Activated T-cell treated with anti-CD3 and anti-CD28 coated beads, Interleukin-2, amount 50 U/mL, for 72 hours (primary cell): ENCODE results near the gene RAB11FIP3. TPM values are rescaled to one million over a fixed set of nuclear protein-coding genes. Genes with fewer than 3 reads are reported as not detected.
"Not testable (repeated sequence)": the region's sequence is repeated elsewhere in the genome, so short reads cannot be mapped to it uniquely, and the experiment has no call there.

Experiments used
- ATAC-seq, 2 donors: fragments of 150-1000 bp; cut with Tn5 transposase; replicated peaks in 1 of 2; 2 replicates each; pipeline ENCODE4 v1.10.0; 2021; ENCODE audit warnings: moderate library complexity in 2 of 2, mild to moderate bottlenecking in 1 of 2
- DNase-seq, 2 donors: peaks; one replicate each; pipeline ENCODE4 v3.0.0; 2021 to 2022; ENCODE audit warnings: mixed read lengths in 1 of 2
- H3K27ac Mint-ChIP-seq: one replicate; pipeline ENCODE4 v1.8.0; 2022; ENCODE audit warnings: mild to moderate bottlenecking, moderate library complexity, mixed read lengths
- H3K27me3 Mint-ChIP-seq: one replicate; pipeline ENCODE4 v1.8.0; 2022; ENCODE audit warnings: low read depth, mixed read lengths
- H3K36me3 Mint-ChIP-seq, 2 donors: one replicate each; pipeline ENCODE4 v1.8.0; 2022; ENCODE audit warnings: mixed read lengths in 2 of 2, mild to moderate bottlenecking in 1 of 2; ENCODE audit not compliant: insufficient read depth in 2 of 2
- H3K4me1 Mint-ChIP-seq: one replicate; pipeline ENCODE4 v1.8.0; 2022; ENCODE audit warnings: low read depth, mixed read lengths
- H3K4me3 Mint-ChIP-seq, 2 donors: one replicate each; pipeline ENCODE4 v1.8.0; 2022; ENCODE audit warnings: mild to moderate bottlenecking in 2 of 2, mixed read lengths in 2 of 2, moderate library complexity in 2 of 2
- H3K9me3 Mint-ChIP-seq, 2 donors: one replicate each; pipeline ENCODE4 v1.8.0; 2022; ENCODE audit warnings: mixed read lengths in 2 of 2
- total RNA-seq, 2 donors: library from RNA; stranded (reverse); gene quantifications; one replicate each; pipeline ENCODE4 v1.2.3, GENCODE V29; 2022

Gene RAB11FIP3
- total RNA-seq, 2 donors from 2014 or later = 39.7 to 40.5 TPM

- ATAC-seq = peak; percentile 74 to 79
- H3K9me3 Mint-ChIP-seq = no peaks in the 10 kb centered on the region
- no peak within 1 kb of the TSS for H3K27ac Mint-ChIP-seq
- H3K4me1 Mint-ChIP-seq = peaks cover 20% of the 10 kb centered on the region
- no peaks in the 10 kb centered on the region for H3K27me3 Mint-ChIP-seq
- no peaks in the 10 kb centered on the region for H3K36me3 Mint-ChIP-seq
- peak within 1 kb of the TSS; percentile 73 to 89 for H3K4me3 Mint-ChIP-seq
- peak; percentile 67 to 81 for DNase-seq
Observed at GRCh38 chr16:381789-382717, 43.4 kb upstream of the RAB11FIP3 start, which contains the start of gene PGAP6. PGAP6 (minus strand) TSS chr16:381978; CDS start chr16:381821, 157 bp downstream.

DNA sequence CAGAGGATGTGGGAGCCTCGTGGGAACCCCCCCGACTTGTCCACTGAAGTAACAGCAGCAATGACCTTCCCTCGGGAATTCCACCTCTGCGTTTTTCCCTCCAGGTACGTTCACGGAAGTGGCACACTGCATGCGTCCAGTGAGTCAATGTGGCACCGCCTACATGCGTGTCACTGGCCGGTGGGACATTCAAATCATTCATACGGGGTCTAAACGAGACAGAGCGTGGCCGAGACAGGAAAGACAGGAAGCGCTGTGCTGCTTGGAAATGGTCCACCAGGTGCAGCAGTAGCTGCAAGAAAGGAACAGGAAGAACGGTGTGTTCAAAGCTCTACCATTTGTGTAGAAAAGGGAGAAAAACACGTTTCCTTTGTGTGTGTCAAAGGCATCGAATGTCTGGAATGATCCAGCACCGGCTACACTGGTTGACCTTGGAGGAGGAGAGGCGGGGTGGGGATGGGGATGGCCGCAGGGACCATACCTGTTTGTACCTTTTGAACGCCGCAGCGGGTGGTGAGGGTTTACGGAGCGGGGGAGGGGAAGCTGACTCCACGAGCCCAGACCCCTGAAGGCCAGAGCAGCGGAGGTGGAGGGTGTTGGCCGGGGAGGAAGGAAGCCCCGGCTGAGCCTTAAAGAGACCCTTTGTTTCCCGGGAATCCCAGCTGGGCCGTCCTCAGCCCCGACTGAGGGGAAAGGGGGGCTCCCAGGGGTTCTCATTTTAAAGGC lies 42.0 kb upstream of the RAB11FIP3 start:
- Mint-ChIP-seq H3K4me3 (peak overlapping the region; percentile 69 to 89), H3K27ac (peak overlapping the region; percentile 4), H3K9me3 (no peaks in the 10 kb centered on the region), H3K4me1 (peaks cover 20% of the 10 kb centered on the region), H3K27me3 (no peaks in the 10 kb centered on the region), H3K36me3 (no peaks in the 10 kb centered on the region)
- DNase-seq = peak; percentile 63 to 69
- ATAC-seq = peak; percentile 54 to 68

DNA sequence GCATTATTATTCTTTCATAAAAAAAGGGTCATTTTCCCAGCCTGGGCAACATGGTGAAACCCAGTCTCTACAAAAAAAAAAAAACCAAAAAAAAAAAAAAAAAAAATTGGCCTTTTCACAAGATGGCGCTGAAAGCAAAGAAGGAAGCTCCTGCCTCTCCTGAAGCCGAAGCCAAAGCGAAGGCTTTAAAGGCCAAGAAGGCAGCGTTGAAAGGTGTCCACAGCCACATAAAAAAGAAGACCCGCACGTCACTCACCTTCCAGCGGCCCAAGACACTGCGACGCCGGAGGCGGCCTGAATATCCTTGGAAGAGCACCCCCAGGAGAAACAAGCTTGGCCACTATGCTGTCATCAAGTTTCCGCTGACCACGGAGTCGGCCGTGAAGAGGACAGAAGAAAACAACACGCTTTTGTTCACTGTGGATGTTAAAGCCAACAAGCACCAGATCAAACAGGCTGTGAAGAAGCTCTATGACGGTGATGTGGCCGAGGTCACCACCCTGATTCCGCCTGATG lies 38.8 kb upstream of the RAB11FIP3 start:
- no peak overlapping the region for H3K4me3 Mint-ChIP-seq
- DNase-seq = no peak

DNA sequence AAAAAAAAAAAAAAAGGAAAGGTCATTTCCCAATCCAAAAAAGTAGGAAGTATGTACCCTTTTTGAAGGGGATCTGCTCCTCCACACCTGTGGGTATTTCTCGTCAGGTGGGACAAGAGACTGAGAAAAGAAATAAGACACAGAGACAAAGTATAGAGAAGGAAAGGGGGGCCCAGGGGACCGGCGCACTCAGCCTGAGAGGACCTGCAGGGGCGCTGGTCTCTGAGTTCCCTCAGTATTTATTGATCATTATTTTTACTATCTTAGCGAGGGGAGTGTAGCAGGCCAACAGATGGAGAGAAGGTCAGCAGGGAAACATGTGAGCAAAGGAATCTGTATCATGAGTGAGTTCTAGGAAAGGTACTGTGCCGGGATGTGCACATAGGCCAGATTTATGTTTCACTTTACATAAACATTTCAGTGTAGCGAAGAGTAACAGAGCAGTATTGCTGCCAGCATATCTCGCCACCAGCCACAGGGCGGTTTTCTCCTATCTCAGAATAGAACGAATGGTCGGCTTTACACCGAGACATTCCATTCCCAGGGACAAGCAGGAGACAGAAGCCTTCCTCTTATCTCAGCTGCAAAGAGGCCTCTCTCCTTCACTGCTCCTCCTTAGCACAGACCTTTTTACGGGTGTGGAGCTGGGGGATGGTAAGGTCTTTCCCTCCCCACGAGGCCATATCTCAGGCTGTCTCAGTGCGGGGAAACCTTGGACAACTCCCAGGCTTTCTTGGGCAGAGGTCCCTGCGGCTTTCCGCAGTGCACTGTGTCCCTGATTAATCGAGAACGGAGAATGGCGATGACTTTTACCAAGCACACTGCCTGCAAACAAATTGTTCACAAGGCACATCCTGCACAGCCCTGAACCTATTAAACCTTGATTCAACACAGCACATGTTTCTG lies 37.4 kb upstream of the RAB11FIP3 start:
- ATAC-seq, DNase-seq, H3K36me3 Mint-ChIP-seq, H3K9me3 Mint-ChIP-seq, H3K27me3 Mint-ChIP-seq, H3K4me3 Mint-ChIP-seq, H3K27ac Mint-ChIP-seq: not testable (repeated sequence)
- peaks cover 23% of the 10 kb centered on the region for H3K4me1 Mint-ChIP-seq

More for the DNA sequence above, 38.8 kb upstream of the RAB11FIP3 start:
- Mint-ChIP-seq H3K36me3 (no peaks in the 10 kb centered on the region), H3K4me1 (peaks cover 12% of the 10 kb centered on the region), H3K27me3 (no peaks in the 10 kb centered on the region), H3K9me3 (no peaks in the 10 kb centered on the region), H3K27ac (no peak overlapping the region)
- ATAC-seq = no peak

- no peaks in the 10 kb centered on the region for H3K27me3 Mint-ChIP-seq
- DNase-seq = no peak
- peaks cover 0 to 3% of the 10 kb centered on the region in 2 donors for H3K9me3 Mint-ChIP-seq
- peaks cover 15% of the 10 kb centered on the region for H3K4me1 Mint-ChIP-seq
- H3K4me3 Mint-ChIP-seq = no peak overlapping the region
- H3K27ac Mint-ChIP-seq = no peak overlapping the region
- H3K36me3 Mint-ChIP-seq = no peaks in the 10 kb centered on the region
- ATAC-seq = no peak
Observed at GRCh38 chr16:389352-389751, 36.1 kb upstream of the RAB11FIP3 start.

DNA sequence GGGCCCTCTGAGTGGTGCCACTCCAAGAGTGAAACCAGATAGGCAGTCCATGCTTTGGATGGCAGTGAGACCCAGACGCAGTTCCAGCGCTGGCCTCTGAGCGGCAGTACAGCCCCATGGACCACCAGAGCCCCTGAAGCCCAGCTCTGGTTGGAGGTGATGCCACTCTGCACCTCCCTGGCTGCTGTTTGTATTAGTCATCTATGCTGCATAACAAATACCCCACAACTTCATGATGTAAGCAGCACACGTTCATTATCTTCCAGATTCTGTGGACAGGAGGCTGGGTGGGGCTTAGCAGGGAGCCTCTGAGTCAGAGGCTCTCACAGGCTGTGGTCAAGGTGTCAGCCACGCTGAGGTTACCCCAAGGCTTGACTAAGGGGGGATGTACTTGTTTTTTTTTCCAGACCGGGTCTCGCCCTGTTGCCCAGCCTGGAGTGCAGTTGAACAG lies 33.5 kb upstream of the RAB11FIP3 start:
- ATAC-seq = peak; percentile 96 to 97
- H3K4me3 Mint-ChIP-seq = peak overlapping the region; percentile 32 to 56
- no peaks in the 10 kb centered on the region for H3K36me3 Mint-ChIP-seq
- peak overlapping the region; percentile 55 for H3K27ac Mint-ChIP-seq
- H3K27me3 Mint-ChIP-seq = no peaks in the 10 kb centered on the region
- H3K4me1 Mint-ChIP-seq = peaks cover 25% of the 10 kb centered on the region
- peak; percentile 90 to 91 for DNase-seq
- peaks cover 0 to 3% of the 10 kb centered on the region in 2 donors for H3K9me3 Mint-ChIP-seq

DNA sequence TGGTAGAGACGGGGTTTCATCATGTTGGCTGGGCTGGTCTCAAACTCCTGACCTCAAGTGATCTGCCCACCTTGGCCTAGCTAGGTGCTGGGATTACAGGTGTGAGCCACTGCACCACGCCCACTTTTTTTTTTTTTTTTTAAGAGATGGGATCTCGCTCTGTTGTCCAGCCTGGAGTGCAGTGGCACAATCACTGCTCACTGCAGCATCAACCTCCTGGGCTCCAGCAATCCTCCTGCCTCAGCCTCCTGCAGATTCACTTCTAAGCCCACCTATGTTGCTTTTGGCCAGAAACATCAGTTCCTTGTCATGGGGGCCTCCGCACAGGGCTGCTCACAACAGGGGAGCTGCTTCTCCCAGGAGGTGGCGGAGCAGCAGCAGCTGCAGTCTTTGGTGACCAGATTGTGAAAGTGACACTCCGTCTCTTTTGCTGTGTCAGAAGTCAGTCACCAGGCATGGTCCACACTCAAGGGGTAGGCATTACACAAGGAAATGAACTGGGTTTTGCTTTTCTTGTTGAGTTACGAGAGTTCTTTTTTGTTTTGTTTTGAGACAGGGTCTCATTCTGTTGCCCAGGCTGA lies 32.9 kb upstream of the RAB11FIP3 start:
- ATAC-seq = peak; percentile 20 to 55
- no peaks in the 10 kb centered on the region for H3K27me3 Mint-ChIP-seq
- peaks cover 0 to 3% of the 10 kb centered on the region in 2 donors for H3K9me3 Mint-ChIP-seq
- no peaks in the 10 kb centered on the region for H3K36me3 Mint-ChIP-seq
- peak overlapping the region; percentile 65 for H3K27ac Mint-ChIP-seq
- peak overlapping the region; percentile 32 to 56 for H3K4me3 Mint-ChIP-seq
- peaks cover 25% of the 10 kb centered on the region for H3K4me1 Mint-ChIP-seq
- peak; percentile 37 to 47 for DNase-seq

GRCh38 chr16:396199-396598 lies 29.2 kb upstream of the RAB11FIP3 start:
- Mint-ChIP-seq H3K4me1 (peaks cover 34% of the 10 kb centered on the region), H3K27ac (no peak overlapping the region), H3K9me3 (peaks cover 0 to 3% of the 10 kb centered on the region in 2 donors), H3K36me3 (no peaks in the 10 kb centered on the region), H3K4me3 (peak overlapping the region; percentile 82 to 87), H3K27me3 (no peaks in the 10 kb centered on the region)
- ATAC-seq (no peak), DNase-seq (no peak)

- no peaks in the 10 kb centered on the region for H3K36me3 Mint-ChIP-seq
- H3K27ac Mint-ChIP-seq = peak overlapping the region; percentile 80
- H3K4me3 Mint-ChIP-seq = peak overlapping the region; percentile 82 to 87
- peaks cover 0 to 3% of the 10 kb centered on the region in 2 donors for H3K9me3 Mint-ChIP-seq
- no peaks in the 10 kb centered on the region for H3K27me3 Mint-ChIP-seq
- H3K4me1 Mint-ChIP-seq = peaks cover 34% of the 10 kb centered on the region
- no peak for ATAC-seq
- no peak for DNase-seq
Observed at GRCh38 chr16:396605-397004, 28.8 kb upstream of the RAB11FIP3 start.

DNA sequence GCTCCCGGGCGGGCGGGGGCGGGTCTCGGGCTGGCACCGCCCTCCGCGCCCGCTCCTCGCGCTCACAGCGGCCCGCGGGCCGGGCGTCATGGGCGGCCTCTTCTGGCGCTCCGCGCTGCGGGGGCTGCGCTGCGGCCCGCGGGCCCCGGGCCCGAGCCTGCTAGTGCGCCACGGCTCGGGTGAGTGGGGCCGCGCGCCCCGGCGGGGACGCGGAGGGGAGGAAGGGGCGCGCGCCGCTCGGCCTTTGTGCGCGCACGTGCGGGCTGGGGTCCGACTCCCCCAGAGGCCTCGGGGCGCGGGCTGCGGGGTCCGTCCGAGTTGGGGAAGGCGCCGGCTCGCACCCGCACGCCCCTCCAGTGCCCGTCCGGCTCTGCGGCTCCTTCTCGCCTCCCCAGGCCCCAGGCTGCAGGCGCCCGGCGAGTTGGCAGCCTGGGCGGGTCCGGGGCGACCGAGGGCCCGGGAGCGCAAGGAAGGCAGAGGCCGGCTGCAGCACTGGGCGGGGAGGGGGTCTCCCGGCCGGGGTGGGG lies 28.3 kb upstream of the RAB11FIP3 start, which contains the start of gene NME4:
Gene NME4, plus strand, starts transcription at position 65 of the 527 bp plus-strand sequence. Its CDS starts 24 bp downstream, at position 89.
- peak within 1 kb of the TSS; percentile 80 for H3K27ac Mint-ChIP-seq

DNA sequence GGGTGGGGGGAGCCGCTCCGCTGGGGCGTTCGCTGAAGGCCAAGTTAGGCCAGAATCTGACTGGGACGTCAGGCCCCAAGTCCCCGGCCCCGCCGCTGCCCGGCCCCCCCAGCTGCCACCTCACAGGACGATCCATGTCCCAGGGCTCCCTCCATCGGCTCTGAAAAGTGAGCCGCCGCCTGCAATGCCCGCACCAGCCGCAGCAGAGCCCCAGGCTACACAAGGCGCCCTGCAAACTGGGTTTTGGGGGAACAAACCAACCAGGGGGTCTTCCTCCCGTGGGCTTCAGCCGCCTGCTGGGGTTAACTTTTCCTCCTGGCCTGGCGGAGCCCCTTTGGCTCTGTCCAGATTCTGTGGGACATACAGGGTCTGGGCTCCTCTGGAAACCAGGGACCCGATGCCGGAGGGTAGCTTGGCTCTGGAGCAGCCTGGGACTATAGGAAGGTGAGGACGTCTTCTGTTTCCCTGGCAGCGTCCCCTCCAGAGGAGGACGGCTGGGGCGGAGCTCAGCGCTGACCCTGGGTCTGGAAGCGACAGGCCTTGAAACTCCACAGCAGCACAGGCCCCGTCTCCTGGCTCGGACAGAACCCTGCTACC lies 27.6 kb upstream of the RAB11FIP3 start:
- Mint-ChIP-seq H3K4me1 (peaks cover 30% of the 10 kb centered on the region), H3K27me3 (no peaks in the 10 kb centered on the region), H3K4me3 (peak overlapping the region; percentile 41 to 76), H3K9me3 (no peaks in the 10 kb centered on the region), H3K36me3 (no peaks in the 10 kb centered on the region), H3K27ac (no peak overlapping the region)
- ATAC-seq (no peak), DNase-seq (peak; percentile 38 to 45)

More for the DNA sequence above, 28.3 kb upstream of the RAB11FIP3 start, which contains the start of gene NME4:
- Mint-ChIP-seq H3K4me3 (peak within 1 kb of the TSS; percentile 82 to 87), H3K36me3 (no peaks in the 10 kb centered on the region), H3K9me3 (no peaks in the 10 kb centered on the region), H3K4me1 (peaks cover 30% of the 10 kb centered on the region), H3K27me3 (no peaks in the 10 kb centered on the region)
- peak; percentile 14 to 31 for ATAC-seq
- DNase-seq = peak; percentile 51 to 53
